CD4-positive, CD25-positive, alpha-beta regulatory T cell (primary cell): ENCODE data around the gene CYP39A1. TPM values are rescaled to one million over a fixed set of nuclear protein-coding genes. Genes with fewer than 3 reads are reported as not detected.

ENCODE experiments used
- ATAC-seq, 2 donors: fragments of 150-1000 bp; cut with Tn5 transposase; one replicate each; pipeline ENCODE4 v1.10.0; 2021; ENCODE audit warnings: low read depth in 2 of 2, moderate number of reproducible peaks in 2 of 2, moderate library complexity in 1 of 2
- DNase-seq, 3 donors: peaks; one replicate each; pipeline versions ENCODE4 v3.0.0 to v3.0.0-alpha.2; 2012 to 2022; ENCODE audit warnings: mixed read lengths in 1 of 3
- H3K27ac ChIP-seq: one replicate; pipeline ENCODE4 v1.7.0; 2013; ENCODE audit warnings: mild to moderate bottlenecking, low read length; ENCODE audit not compliant: insufficient read depth, poor library complexity, severe bottlenecking
- H3K27me3 ChIP-seq: one replicate; pipeline ENCODE4 v1.7.0; 2013; ENCODE audit warnings: low read length; ENCODE audit not compliant: control insufficient read depth, insufficient read depth
- H3K36me3 ChIP-seq: one replicate; pipeline ENCODE4 v1.7.0; 2013; ENCODE audit warnings: mild to moderate bottlenecking, low read length, moderate library complexity; ENCODE audit not compliant: control insufficient read depth, insufficient read depth
- H3K4me1 ChIP-seq: 2 replicates; pipeline ENCODE4 v1.7.0; 2013; ENCODE audit warnings: mild to moderate bottlenecking, low read length; ENCODE audit not compliant: insufficient read depth, control insufficient read depth, poor library complexity, severe bottlenecking
- H3K4me3 ChIP-seq: one replicate; pipeline ENCODE4 v1.7.0; 2013; ENCODE audit warnings: low read depth, mild to moderate bottlenecking, low read length, moderate library complexity
- H3K9me3 ChIP-seq, 2 experiments: 1 replicate in 1 of 2; 2 replicates in 1 of 2; pipeline ENCODE4 v1.7.0; 2013; ENCODE audit warnings: low read length in 2 of 2, mild to moderate bottlenecking in 1 of 2, moderate library complexity in 1 of 2; ENCODE audit not compliant: control insufficient read depth in 2 of 2
- H3K27ac Mint-ChIP-seq, 3 donors: one replicate each; pipeline ENCODE4 v1.8.0; 2020 to 2022; ENCODE audit warnings: mild to moderate bottlenecking in 3 of 3, mixed read lengths in 3 of 3, moderate library complexity in 2 of 3
- H3K27me3 Mint-ChIP-seq: one replicate; pipeline ENCODE4 v1.8.0; 2022; ENCODE audit warnings: mild to moderate bottlenecking, mixed read lengths
- H3K36me3 Mint-ChIP-seq: one replicate; pipeline ENCODE4 v1.8.0; 2020; ENCODE audit warnings: mixed read lengths
- H3K4me1 Mint-ChIP-seq, 4 donors: one replicate each; pipeline ENCODE4 v1.8.0; 2020 to 2022; ENCODE audit warnings: mixed read lengths in 4 of 4, mild to moderate bottlenecking in 1 of 4
- H3K4me3 Mint-ChIP-seq, 4 donors: one replicate each; pipeline ENCODE4 v1.8.0; 2020 to 2022; ENCODE audit warnings: mild to moderate bottlenecking in 4 of 4, mixed read lengths in 4 of 4, moderate library complexity in 3 of 4
- H3K9me3 Mint-ChIP-seq, 7 donors: one replicate each; pipeline ENCODE4 v1.8.0; 2020 to 2022; ENCODE audit warnings: mixed read lengths in 7 of 7, mild to moderate bottlenecking in 3 of 7, moderate library complexity in 2 of 7
- polyA plus RNA-seq, 4 donors: library from polyadenylated mRNA; unstranded; fragments of 300-500 nt; fragmentation: Illumina TruSeq; gene quantifications; one replicate each; pipeline ENCODE4 v1.2.3, GENCODE V29; 2021
- total RNA-seq: library from RNA; stranded (reverse); gene quantifications from one replicate; pipeline ENCODE4 v1.2.3, GENCODE V29; 2022

CYP39A1 gene
- total and polyA plus RNA-seq, 5 donors from 2014 or later, result 0.33 TPM; not detected in 4

- no peaks in the 10 kb centered on the region for H3K27me3 ChIP-seq
- H3K9me3 ChIP-seq, result no peaks in the 10 kb centered on the region
- no peaks in the 10 kb centered on the region for H3K36me3 ChIP-seq
- H3K9me3 Mint-ChIP-seq, result peaks cover 0 to 4% (median 2%) of the 10 kb centered on the region in 7 donors
- DNase-seq (no peak), ATAC-seq (no peak)
- H3K4me1 Mint-ChIP-seq, result no peaks in the 10 kb centered on the region
- peaks cover 16% of the 10 kb centered on the region for H3K27me3 Mint-ChIP-seq
- no peak overlapping the region for H3K27ac Mint-ChIP-seq
- H3K4me3 ChIP-seq, result no peak overlapping the region
- H3K27ac ChIP-seq, result no peak overlapping the region
- H3K4me1 ChIP-seq, result no peaks in the 10 kb centered on the region
- no peak overlapping the region for H3K4me3 Mint-ChIP-seq
- no peaks in the 10 kb centered on the region for H3K36me3 Mint-ChIP-seq
These were observed 126.0 kb downstream of the CYP39A1 start for GRCh38 chr6:46526607-46527006.

GRCh38 chr6:46525583-46525982 is 127.0 kb downstream of the CYP39A1 start:
- H3K9me3 Mint-ChIP-seq, result peaks cover 0 to 4% (median 2%) of the 10 kb centered on the region in 7 donors
- no peak overlapping the region for H3K4me3 ChIP-seq

GRCh38 chr6:46521464-46521971 is 131.1 kb downstream of the CYP39A1 start:
- peaks cover 14% of the 10 kb centered on the region for H3K27me3 Mint-ChIP-seq
- no peak for DNase-seq
- H3K27ac Mint-ChIP-seq, result no peak overlapping the region
- Histone ChIP-seq H3K4me1 (no peaks in the 10 kb centered on the region), H3K9me3 (no peaks in the 10 kb centered on the region), H3K36me3 (no peaks in the 10 kb centered on the region), H3K27ac (no peak overlapping the region), H3K4me3 (no peak overlapping the region), H3K27me3 (no peaks in the 10 kb centered on the region)
- no peak overlapping the region for H3K4me3 Mint-ChIP-seq
- peaks cover 0 to 4% (median 0%) of the 10 kb centered on the region in 7 donors for H3K9me3 Mint-ChIP-seq
- ATAC-seq, result no peak
- H3K36me3 Mint-ChIP-seq, result no peaks in the 10 kb centered on the region
- H3K4me1 Mint-ChIP-seq, result no peaks in the 10 kb centered on the region

More at GRCh38 chr6:46525583-46525982, 127.0 kb downstream of the CYP39A1 start:
- Histone ChIP-seq H3K27me3 (no peaks in the 10 kb centered on the region), H3K36me3 (no peaks in the 10 kb centered on the region), H3K27ac (no peak overlapping the region), H3K4me1 (no peaks in the 10 kb centered on the region), H3K9me3 (no peaks in the 10 kb centered on the region)
- H3K27ac Mint-ChIP-seq, result peak overlapping the region in 1 of 3 donors; percentile 89
- H3K4me3 Mint-ChIP-seq, result no peak overlapping the region
- DNase-seq, result no peak
- H3K4me1 Mint-ChIP-seq, result no peaks in the 10 kb centered on the region
- H3K27me3 Mint-ChIP-seq, result peaks cover 13% of the 10 kb centered on the region
- H3K36me3 Mint-ChIP-seq, result no peaks in the 10 kb centered on the region
- ATAC-seq, result no peak

GRCh38 chr6:46517202-46517601 is 135.4 kb downstream of the CYP39A1 start:
- H3K27me3 ChIP-seq, result no peaks in the 10 kb centered on the region
- no peaks in the 10 kb centered on the region for H3K36me3 ChIP-seq
- H3K4me1 ChIP-seq, result no peaks in the 10 kb centered on the region
- H3K4me3 ChIP-seq, result no peak overlapping the region
- no peaks in the 10 kb centered on the region for H3K9me3 ChIP-seq
- no peak overlapping the region for H3K27ac Mint-ChIP-seq
- peaks cover 7% of the 10 kb centered on the region for H3K27me3 Mint-ChIP-seq
- DNase-seq (no peak), ATAC-seq (no peak)
- H3K4me3 Mint-ChIP-seq, result no peak overlapping the region
- H3K27ac ChIP-seq, result no peak overlapping the region
- no peaks in the 10 kb centered on the region for H3K36me3 Mint-ChIP-seq
- H3K4me1 Mint-ChIP-seq, result no peaks in the 10 kb centered on the region
- no peaks in the 10 kb centered on the region for H3K9me3 Mint-ChIP-seq

- Mint-ChIP-seq H3K9me3 (no peaks in the 10 kb centered on the region), H3K27ac (no peak overlapping the region), H3K4me3 (no peak overlapping the region), H3K36me3 (no peaks in the 10 kb centered on the region), H3K4me1 (no peaks in the 10 kb centered on the region), H3K27me3 (peaks cover 6% of the 10 kb centered on the region)
- Histone ChIP-seq H3K36me3 (no peaks in the 10 kb centered on the region), H3K4me1 (no peaks in the 10 kb centered on the region), H3K4me3 (no peak overlapping the region), H3K9me3 (no peaks in the 10 kb centered on the region), H3K27ac (no peak overlapping the region), H3K27me3 (no peaks in the 10 kb centered on the region)
- DNase-seq, result no peak
- ATAC-seq, result no peak
These were observed 139.1 kb downstream of the CYP39A1 start for GRCh38 chr6:46513533-46513932.

GRCh38 chr6:46511320-46511719 is 141.3 kb downstream of the CYP39A1 start:
- H3K4me1 ChIP-seq, result no peaks in the 10 kb centered on the region
- no peaks in the 10 kb centered on the region for H3K9me3 ChIP-seq
- H3K4me3 ChIP-seq, result no peak overlapping the region
- H3K27me3 ChIP-seq, result no peaks in the 10 kb centered on the region
- DNase-seq (no peak), ATAC-seq (no peak)
- no peaks in the 10 kb centered on the region for H3K4me1 Mint-ChIP-seq
- H3K27ac ChIP-seq, result no peak overlapping the region
- H3K36me3 Mint-ChIP-seq, result no peaks in the 10 kb centered on the region
- H3K4me3 Mint-ChIP-seq, result no peak overlapping the region
- no peaks in the 10 kb centered on the region for H3K36me3 ChIP-seq
- no peaks in the 10 kb centered on the region for H3K9me3 Mint-ChIP-seq
- H3K27me3 Mint-ChIP-seq, result no peaks in the 10 kb centered on the region
- no peak overlapping the region for H3K27ac Mint-ChIP-seq

GRCh38 chr6:46510651-46511050 is 142.0 kb downstream of the CYP39A1 start:
- Mint-ChIP-seq H3K4me3 (no peak overlapping the region), H3K27me3 (no peaks in the 10 kb centered on the region), H3K27ac (no peak overlapping the region), H3K9me3 (no peaks in the 10 kb centered on the region), H3K4me1 (no peaks in the 10 kb centered on the region), H3K36me3 (no peaks in the 10 kb centered on the region)
- ATAC-seq (no peak), DNase-seq (no peak)
- Histone ChIP-seq H3K9me3 (no peaks in the 10 kb centered on the region), H3K4me1 (no peaks in the 10 kb centered on the region), H3K4me3 (no peak overlapping the region), H3K27me3 (no peaks in the 10 kb centered on the region), H3K27ac (no peak overlapping the region), H3K36me3 (no peaks in the 10 kb centered on the region)

- Histone ChIP-seq H3K4me1 (no peaks in the 10 kb centered on the region), H3K9me3 (no peaks in the 10 kb centered on the region), H3K4me3 (no peak overlapping the region), H3K36me3 (no peaks in the 10 kb centered on the region), H3K27ac (no peak overlapping the region), H3K27me3 (no peaks in the 10 kb centered on the region)
- ATAC-seq, result no peak
- Mint-ChIP-seq H3K36me3 (no peaks in the 10 kb centered on the region), H3K9me3 (peaks cover 0 to 2% (median 0%) of the 10 kb centered on the region in 7 donors), H3K4me1 (no peaks in the 10 kb centered on the region), H3K4me3 (no peak overlapping the region), H3K27ac (no peak overlapping the region), H3K27me3 (no peaks in the 10 kb centered on the region)
- no peak for DNase-seq
These were observed 142.6 kb downstream of the CYP39A1 start for GRCh38 chr6:46509981-46510510.
